ENCODE measurements around the gene NUDT14.

Gene NUDT14

DNA sequence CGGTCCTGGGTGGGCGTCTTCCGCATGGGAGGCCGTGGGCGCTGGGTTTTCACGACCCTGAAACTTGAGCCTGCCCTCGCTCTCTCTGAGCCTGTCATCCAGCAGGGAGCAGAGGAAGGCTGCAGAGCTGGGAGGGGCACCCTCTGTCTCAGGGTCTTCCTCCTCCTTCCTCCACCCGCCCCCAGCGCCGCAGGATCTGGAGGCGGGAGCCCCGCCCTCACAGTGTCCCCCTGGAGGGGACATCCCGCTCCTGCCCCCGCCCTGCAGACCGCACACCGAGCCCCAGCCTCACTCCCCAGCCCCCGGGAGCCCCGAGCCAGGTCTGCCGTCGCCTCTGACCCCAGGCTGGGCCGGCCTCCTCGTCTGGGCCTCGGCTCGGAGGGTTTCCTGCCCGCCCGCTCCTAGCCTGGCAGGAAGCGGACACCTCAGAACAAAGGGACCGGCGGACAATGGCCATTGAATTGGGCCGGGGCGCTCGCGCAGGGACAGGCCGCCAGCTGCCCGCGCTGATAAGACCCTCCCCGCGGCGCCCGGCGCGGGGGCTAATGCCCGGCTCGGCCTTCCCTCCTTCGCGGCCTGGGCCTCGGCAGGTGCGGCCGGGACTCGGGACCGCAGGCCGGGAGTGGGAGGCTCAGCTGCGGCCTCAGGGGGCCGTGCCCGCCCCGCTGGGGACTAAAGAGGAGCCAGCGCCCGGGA lies 15.3 kb upstream of the NUDT14 start:
- no peak for DNase-seq

DNA sequence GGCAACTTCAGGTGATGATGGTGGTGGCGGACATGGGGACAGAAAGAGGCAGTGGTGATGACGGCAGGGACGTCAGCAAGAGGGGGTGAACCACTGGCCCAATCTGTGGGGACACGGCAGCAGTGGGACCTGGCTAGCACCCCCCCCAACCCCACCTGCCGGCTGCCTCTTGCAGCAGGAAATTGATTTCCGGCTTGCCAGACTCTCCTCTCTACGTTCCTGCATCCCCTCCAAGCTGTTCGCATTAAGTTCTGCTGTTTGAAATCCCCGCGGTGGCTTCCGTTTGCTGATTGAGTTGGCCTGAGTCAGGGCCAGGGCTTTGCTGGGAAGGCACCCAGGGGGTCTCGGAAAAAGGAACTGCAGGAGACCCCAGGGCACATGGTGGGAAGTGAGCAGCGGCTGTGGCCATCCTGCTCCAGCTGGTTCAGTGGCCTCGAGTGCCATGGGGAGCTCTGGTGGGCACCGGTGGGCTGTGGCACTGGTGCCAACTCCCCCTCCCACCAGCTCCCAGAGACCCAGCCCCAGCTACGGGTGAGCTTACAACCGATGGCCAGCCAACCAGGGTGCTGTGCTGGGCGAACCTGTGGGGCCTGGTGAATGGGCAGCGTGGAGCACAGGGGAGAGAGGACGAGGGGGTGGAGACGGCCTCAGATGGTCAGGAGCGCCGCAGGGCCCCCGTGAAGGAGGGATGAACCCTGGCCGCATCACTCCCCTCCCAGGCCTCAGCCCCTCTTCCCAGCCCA lies 14.6 kb upstream of the NUDT14 start:
- peak; percentile 37 for DNase-seq

DNA sequence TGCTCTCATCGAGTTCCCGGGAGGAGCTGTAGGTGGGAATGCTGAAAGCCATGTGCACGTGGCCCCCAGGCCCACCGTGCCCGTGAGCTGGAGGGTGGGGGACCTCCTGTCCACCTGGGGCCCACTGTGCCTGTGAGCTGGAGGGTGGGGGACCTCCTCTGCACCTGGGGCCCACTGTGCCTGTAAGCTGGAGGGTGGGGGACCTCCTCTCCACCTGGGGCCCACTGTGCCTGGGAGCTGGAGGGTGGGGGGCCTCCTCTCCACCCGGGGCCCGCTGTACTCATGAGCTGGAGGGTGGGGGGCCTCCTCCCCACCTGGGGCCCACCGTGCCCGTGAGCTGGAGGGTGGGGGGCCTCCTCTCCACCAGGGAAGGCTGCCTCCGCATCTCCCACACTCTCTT lies 13.9 kb upstream of the NUDT14 start:
- DNase-seq: no peak

DNA sequence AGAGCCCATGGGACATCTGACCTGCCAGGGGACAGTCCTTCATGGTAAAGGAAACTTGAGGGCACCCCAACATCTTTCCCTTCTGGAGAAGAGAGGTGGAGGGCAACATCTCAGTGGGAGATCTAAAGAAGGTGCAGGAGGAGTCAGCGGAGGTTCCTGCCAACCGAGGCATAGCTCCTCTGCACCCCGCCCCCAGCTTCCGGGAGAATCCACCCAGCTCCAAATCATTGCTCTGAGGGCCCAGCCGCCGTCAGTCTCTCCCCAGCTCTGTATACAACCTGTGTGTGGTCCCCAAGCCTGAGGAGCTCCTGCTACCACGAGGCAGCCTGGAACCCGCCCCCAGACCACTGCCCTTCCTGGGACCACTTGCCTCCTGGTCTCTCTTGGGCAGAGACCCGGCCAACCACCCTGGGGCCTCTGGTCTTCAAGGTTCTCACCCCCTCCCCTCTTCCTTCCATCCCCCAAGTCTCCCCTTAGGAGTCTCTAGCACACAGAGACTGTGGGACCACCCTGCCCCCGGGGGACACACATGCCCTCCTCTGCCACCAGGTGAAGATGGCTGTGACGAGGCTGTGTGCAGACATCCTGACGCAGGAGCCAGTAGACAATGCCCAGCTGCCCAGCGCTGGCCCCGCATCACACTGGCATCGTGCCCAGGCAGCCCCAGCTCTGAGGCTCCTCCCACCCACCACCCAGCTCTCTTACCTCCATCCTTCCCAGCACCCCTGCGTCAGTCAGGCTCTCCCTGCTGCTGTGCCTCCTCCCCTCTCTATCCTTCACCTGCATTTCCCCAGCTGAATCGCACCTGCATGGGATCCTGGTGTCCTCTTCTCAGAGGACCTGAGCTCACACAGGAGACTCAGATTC lies 13.0 kb upstream of the NUDT14 start:
- DNase-seq: no peak

DNA sequence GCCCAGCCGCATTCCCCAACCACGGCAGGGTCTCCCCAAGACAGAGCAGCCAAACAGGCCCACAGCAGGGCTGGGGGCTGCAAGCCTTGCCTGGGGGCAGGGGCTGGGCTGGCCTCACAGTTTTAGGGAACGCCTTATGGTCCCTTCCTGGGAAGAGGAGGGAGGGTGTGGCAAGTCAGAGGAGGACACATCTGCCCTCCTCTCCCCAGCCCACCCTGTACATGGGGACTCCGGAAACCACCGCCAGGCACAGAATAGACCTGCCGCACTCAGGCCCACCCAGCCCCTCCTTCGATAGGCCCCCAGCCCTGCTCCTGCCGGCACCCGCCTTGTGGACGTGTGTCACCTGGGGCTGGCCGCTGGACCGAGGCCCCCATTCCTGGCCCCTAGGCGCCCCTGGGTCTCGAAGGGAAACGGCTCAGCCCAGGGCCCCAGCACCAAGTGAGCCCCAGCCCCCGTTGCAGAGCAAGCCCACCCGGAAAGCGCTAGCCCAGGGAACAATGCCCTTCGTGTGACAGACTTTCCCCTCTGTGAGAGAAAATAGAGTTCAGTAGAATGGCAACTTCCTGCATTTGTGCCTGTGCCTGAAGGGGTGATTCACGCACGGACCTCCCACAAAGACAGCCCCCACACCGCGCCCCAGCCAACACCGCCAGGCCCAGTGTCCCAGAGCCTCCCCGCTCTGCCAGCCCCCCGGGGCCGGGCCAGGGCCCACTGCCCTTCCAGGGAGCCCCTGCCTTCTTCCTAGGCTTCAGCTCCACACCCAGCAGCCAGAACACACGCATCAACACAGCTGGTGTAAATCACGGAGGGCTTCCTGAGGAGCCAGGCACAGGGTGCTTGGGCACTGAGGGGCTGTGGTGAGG lies 12.0 kb upstream of the NUDT14 start:
- DNase-seq: no peak

DNA sequence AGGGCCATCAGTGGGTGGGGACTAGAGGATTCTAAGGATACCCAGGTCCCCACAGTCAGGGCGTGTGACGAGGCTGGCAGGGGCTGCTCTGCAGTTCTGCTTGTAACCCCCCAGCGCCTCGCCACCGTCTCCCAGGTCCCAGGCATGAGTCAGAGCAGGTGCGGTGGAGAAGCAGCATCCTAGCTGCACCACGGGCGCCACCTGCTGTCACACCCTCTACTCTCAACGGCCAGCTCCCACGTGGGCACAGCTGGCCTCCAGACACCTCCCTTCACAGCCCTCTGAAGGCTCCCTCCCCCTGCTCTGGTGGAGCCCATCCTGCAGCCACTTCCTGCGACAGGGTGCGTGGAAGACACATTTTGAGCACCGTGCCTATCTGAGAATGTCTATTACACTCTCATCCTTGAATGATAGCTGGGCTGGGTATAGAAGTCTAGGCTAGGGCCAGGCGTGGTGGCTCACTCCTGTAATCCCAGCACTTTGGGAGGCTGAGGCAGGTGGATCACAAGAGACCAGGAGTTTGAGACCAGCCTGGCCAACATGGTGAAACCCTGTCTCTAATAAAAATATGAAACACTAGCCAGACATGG lies 6.9 kb upstream of the NUDT14 start:
- peak; percentile 45 for DNase-seq

DNA sequence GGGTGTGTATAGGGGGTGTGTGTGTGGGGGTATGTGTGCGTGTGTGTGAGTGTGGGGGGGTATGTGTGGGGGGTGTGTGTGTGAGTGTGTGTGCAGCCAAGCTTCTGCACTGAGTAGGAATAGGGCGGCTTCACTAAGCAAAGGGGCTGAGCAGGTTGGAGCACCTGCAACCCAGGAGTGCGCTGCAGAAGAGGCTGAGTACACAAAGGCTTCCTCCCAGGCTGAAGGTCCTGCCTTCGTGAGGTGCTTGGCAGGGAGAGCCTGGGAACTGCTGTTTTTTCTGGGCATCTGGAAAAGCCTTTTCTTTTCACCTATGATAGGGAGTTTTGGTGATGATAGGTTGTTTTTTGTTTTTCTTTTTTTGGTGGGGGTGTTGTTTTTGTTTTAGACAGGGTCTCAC lies 6.0 kb upstream of the NUDT14 start:
- no peak for DNase-seq

DNA sequence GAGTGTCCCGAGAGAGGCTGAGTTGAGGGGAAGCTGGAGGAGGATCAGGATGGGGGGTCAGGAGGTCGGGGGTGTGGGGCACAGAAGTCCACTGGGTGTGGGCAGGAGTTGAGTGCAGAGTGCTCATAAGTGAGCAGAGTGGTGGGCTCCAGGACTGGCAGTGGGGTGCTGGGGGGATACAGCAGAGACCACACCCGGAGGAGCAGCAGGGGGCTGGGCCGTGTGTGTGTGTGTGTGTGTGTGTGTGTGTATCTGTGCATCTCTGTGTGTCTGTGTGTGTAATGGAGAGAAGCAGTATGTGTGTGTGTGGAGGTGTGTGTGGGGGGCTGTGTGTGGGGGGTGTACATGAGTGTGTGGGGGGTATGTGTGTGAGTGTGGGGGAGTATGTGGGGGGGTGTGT lies 4.9 kb upstream of the NUDT14 start:
- no peak for DNase-seq

DNA sequence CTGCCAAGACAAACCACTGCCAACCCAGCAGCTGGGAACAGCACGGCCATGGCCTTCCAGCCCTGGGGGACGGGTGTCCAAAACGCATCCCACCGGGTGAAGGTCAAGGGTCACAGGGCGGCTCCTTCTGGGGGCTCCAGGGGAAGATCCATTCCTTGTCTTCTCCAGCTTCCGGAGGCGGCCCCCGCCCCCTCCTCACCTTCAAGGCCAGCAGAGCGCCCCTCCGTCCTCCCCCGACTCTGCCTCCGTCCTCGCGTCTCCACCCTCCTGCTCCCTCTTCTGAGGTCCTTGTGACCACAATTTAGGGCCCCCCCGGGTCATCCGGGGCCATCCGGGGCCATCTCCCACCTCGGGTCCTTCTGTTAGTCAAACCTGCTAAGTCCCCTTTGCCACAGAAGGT lies 3.9 kb upstream of the NUDT14 start:
- DNase-seq: no peak

DNA sequence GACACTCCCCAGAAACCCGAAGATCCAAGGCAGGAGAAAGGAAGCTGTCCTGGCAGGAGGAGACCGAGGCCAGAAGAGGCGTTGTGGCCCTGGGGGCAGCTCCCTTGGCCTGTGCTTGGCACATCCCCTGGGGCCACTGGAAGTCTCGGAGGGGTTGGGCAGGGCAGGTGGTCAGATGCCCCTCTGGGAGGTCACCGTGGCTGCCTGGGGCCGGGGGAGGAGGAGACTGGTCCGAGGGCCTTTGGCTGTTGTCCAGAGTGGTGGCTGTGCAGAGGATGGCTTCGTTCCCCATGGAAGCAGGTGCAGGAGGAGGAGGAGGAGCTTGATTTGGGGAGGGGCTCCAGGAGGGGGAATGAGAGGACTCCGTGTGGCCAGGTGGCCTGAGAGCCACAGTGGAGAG lies 3.3 kb upstream of the NUDT14 start:
- DNase-seq: no peak

DNA sequence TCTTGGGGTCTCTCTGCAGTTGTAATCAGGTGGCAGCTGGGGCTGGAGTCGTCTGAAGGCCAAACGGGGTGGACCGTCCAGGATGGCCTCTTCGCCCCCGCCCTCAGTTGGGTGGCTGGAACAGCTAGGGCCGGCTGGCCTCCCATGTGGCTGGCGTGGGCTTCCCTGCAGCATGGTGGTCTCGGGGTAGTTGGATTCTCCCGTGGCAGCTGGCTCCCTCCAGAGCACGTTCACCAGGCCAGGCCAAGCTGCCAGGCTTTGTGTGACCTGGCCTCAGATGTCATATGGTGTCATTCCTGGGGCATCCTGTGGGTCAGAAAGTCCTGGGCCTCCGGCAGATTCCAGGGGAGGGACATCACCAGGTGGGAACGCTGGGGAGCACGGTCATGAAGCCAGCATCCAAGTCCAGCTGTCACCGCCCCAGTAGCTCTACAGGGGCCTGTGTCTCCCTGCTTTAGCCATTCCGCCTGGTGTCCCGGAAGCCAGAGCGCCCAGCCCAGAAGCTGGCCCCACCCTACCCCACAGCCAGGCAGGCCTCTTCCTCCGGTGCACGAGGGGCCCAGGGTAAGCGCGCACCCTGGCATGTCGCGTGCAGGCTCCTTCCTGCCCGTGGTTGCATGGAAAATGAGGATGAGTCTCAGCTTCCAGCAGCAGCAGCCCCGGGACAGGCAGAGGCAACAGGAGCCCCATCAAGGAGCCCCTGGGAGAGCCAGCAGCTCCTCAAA lies 1.3 kb upstream of the NUDT14 start:
- no peak for DNase-seq

DNA sequence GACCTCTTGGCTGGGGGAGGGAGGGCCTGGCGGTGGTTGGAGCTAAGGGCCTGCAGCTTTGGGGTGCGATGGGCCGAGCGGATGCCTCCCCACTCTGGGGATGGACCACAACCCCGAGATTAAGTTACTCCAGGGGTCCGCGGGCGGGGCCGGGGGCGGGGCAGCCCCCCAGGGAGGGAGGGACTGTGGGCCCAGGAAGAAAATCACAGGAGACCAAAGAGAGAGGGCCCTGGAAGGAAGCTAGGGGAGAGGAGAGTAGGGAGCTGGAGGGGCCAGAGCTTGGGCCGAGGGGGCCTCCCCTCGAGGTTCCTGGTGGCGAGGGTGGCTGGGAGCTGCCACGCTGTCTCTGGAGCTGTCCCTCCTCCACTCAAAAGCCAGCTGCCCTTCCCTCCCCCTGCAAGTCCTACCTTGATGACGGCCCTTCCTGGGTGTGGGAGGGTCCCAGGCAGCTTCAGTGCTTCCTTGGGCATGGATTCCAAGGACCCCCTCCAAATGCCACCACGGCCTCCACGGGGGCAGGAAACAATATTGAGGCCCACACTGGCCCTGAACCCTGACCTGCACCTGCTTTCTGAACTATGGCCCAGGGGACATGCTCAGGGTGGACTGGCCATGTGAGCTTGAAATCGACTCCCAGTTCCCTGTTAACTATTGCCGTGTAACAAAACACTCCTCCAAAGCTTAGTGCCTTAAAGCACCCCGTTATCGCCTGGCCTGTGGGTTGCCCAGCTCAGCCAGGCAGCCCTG lies 610 bp upstream of the NUDT14 start:
- no peak for DNase-seq

DNA sequence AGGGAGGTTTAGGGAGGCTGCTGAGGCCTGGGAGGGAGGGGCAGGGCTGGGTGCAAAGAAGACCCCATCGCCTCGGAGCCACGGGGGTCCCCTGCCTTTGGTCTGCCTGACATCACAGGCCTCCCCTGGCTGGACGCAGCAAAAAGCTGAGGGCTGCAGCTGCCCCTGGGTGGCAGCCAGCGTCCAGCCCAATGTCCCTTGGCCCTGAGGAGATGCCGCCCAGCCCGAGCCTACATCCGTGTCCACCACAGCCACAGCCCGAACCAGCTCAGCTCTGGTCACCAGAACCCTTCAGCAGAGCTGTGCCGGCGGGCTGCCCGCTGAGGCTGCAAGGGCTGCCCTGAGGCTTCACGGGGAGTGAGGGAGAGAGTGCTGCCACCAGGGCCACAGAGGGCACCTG lies 1.9 kb downstream of the NUDT14 start:
- DNase-seq: no peak

DNA sequence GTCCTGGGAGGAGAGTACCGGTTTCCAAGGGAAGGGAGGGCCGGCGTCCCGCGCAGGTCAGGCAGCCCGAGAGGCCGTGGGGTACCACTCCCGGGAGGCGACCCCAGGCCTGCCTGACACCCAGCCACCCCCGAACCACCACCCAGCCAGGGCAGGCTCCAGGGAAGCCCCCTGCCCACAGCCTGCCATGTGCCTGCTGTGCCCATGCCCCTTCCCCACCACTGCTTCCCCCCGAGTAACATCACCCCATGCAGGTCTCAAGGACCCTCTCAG lies 2.3 kb downstream of the NUDT14 start:
- no peak for DNase-seq

DNA sequence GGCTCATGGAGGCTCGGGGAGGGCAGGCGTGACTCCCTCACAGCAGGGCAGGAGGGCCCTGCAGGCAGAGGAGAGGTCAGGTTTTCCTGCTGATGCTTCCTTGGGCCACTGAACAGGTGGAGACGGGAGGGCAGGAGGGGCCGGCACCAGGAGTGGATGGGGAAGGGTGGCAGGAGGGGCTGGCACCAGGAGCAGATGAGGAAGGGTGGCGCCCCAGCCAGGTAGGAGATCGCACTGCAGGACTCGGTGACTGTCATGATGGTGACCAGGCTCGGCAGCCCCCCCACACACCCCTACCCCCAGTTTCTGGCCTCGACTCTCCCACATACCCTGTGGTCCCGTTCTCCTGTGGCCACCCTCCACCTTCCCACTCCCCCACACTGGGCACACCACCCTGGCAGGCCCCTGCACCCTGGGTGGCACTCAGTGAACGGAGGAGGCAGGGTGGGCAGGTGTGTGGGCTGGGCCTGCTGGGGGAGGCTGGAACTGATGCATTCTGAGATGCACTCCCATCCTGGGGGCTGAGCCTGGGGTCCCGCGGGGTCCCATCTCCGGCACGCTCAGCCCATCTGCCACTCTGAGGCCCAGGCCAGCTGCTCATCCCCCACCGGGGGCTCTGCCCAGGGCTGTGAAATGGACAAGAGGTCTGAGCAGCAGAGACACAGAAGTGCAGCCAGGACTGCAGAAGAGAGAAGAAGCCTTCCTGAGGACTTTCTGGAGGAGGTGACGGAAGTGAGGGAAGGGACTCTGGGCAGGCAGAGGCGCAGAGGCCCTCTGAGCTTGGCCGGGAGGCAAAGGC lies 2.8 kb downstream of the NUDT14 start:
- DNase-seq: no peak

DNA sequence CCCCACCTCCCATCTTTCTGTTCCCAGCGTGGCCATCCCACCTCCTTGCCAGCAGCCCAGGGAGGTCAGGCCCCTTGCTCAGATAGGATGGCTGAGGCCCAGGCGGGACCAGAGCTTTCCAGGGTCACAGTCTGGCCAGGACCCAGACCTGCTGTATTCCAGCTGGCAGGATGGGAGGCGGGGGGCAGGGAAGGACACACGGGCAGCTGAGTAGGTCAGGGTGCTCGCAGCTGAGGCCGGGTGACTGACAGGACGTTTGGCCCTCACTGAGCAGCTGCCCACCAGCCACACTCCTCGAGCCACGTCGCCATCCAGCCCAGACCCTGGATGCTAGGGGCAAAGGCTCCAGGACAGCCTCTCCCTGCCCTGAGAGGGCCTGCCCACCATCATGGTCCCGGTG lies 4.0 kb downstream of the NUDT14 start:
- no peak for DNase-seq

DNA sequence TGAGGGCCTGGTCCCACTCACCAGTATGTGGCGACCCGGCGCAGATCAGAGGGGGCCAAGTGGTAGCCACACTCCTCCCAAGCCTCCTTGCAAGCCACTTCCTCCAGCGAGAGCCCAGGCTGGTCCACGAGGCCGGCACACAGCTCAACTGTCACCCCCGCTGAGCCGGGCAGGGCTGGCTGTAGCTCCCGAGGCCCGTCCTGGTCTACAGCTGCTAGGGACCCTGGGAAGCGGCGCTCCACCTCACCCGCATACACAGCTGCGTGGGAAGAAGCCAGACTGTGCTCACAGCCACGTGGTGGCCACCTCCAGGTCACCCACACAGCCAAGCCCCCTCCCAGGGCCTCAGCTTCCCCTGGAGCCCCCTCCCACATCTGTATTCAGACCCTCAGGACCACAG lies 4.6 kb downstream of the NUDT14 start:
- DNase-seq: no peak

DNA sequence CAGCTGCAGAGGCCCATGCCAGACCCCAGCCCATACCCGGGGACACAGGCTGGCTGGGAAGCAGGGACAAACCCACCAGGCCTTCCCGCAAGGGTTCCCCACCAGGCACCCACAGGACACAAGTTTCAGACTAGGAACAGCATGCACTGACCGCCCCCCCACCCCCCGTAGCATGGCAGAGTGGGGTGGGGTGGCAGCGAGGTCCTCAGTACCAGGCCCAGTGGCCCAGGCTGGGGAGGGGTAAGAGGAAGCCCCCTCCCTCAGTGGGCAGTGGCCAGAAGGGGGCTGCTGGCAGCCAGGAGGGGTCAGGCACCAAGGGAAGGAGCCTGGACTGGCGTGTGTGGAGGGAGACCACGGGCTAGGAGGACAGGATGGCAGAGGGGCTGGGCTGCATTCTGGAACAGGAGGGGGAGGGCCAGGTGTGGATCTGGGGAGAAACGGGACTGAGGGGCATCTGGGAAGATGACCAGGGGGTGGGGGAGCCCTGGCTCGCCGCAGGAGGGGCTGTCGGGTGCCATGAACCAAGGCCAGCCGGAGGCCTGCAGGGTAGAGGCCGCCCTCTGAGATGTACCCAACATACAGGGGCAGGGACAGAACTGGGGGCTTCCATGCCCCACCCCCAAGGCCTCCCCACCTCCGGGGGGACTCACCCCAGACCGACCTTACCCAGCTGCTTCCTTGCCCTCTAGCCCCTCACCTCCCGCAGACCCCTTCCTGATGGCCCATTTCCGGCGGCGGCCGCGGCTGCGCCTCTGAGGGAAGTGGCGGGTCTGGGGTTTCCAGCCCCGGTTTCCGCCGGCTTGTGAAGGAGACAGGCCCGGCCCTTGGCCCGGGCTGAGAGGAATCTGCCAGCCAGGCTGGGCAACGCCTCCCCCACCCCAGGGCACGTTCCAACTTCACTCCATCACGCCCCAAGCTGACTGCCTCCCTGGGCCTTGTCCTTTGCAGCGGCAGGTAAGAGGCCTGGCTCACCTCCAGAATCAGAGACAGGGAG lies 6.9 kb downstream of the NUDT14 start:
- no peak for DNase-seq

DNA sequence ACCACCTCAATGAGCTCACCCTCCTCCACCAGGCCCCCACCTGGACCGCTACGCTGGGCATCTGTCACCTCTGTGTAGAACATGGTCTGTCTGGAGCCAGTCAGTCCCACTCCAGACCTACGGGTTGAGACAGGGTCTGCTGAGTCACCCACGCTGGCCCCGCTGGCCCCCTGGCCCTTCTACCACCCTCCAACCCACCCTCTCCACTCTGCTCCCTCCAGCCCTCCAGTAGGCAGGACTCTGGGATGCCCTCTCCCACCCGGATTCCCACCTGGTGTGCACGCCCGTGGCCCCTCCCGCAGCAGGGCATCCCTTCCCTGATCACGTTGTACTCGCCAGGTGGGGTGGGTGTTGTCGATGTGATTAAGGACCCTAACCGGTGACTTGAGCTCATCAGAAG lies 8.0 kb downstream of the NUDT14 start:
- no peak for DNase-seq

Measured in NCI-H82 (cell line).